Bronchial epithelial cell (primary cell): ENCODE results near the gene PLSCR1. TPM values are rescaled to one million over a fixed set of nuclear protein-coding genes. Genes with fewer than 3 reads are reported as not detected.

ENCODE experiments used
- DNase-seq: peaks from one replicate; pipeline ENCODE4 v3.0.0-alpha.2; 2010; ENCODE audit warnings: low read depth
- FAIRE-seq: peaks from 2 replicates; lab custom pipeline; 2011; peaks lifted over from hg19 to GRCh38; lab: Jason Lieb, UNC
- H3K27me3 ChIP-seq: 2 replicates; pipeline ENCODE4 v1.5.1; 2011; ENCODE audit warnings: low read length; ENCODE audit not compliant: control insufficient read depth, insufficient read depth
- H3K36me3 ChIP-seq: 2 replicates; pipeline ENCODE4 v1.5.1; 2011; ENCODE audit warnings: low read length; ENCODE audit not compliant: control insufficient read depth, insufficient read depth
- H3K4me3 ChIP-seq: 2 replicates; pipeline ENCODE4 v1.5.1; 2011; ENCODE audit warnings: mild to moderate bottlenecking, low read depth, low read length, control low read depth
- total RNA-seq: library from RNA; depleted of rRNA; stranded (reverse); fragments of >200 nt; gene quantifications from 2 replicates; pipeline ENCODE4 v1.2.1, GENCODE V29; 2014
- TF ChIP-seq, protein P1 (sequence below): IDR thresholded peaks from 2 replicates; pipeline ENCODE4 v1.5.1; 2011; ENCODE audit warnings: mild to moderate bottlenecking, moderate library complexity, low read length, control low read depth, inconsistent platforms; ENCODE audit not compliant: insufficient read depth, severe bottlenecking

Gene PLSCR1
- total RNA-seq, 1 donor from 2014 or later: 32.1 TPM

DNA sequence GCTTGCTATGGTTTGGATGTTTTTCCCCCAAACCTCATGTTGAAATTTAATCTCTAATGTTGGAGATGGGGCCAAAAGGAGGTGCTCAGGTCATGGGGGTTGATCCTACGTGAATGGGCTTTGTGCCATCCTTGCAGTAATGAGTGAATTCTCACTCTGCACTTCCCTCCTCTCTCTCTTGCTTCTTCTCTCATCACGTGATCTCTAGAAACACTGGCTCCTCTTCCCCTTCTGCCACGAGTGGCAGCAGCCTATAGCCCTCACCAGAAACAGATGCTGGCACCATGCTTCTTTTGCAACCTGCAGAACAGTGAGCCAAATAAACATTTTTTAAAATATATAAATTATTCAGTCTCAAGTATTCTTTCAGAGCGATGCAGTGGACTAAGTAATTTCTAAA lies 13.3 kb upstream of the PLSCR1 start:
- Histone ChIP-seq H3K36me3 (no peaks in the 10 kb centered on the region), H3K27me3 (no peaks in the 10 kb centered on the region), H3K4me3 (no peak overlapping the region)
- FAIRE-seq: no peak
- DNase-seq: no peak
- TF ChIP-seq, protein P1, sequence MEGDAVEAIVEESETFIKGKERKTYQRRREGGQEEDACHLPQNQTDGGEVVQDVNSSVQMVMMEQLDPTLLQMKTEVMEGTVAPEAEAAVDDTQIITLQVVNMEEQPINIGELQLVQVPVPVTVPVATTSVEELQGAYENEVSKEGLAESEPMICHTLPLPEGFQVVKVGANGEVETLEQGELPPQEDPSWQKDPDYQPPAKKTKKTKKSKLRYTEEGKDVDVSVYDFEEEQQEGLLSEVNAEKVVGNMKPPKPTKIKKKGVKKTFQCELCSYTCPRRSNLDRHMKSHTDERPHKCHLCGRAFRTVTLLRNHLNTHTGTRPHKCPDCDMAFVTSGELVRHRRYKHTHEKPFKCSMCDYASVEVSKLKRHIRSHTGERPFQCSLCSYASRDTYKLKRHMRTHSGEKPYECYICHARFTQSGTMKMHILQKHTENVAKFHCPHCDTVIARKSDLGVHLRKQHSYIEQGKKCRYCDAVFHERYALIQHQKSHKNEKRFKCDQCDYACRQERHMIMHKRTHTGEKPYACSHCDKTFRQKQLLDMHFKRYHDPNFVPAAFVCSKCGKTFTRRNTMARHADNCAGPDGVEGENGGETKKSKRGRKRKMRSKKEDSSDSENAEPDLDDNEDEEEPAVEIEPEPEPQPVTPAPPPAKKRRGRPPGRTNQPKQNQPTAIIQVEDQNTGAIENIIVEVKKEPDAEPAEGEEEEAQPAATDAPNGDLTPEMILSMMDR: no peak

DNA sequence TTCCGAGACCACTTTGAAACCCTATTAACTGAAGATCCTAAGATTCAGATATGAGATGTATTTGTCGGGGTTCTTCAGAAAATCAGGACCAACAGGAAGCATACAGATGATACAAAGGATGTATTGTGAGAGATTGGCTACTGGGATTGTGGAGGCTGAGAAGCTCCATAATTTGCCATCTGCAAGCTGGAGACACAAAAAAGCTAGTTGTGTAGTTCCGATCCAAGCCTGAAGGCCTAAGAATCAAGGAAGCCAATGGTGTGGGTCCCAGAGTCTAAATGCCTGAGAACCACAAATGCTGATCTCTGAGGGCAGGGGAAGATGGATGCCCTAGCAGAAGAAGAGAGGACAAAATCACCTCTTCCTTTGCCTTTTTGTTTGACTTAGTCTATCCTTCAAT lies 10.9 kb upstream of the PLSCR1 start:
- Histone ChIP-seq H3K36me3 (no peaks in the 10 kb centered on the region), H3K27me3 (no peaks in the 10 kb centered on the region), H3K4me3 (no peak overlapping the region)
- no peak for DNase-seq
- TF ChIP-seq, protein P1: no peak
- no peak for FAIRE-seq

DNA sequence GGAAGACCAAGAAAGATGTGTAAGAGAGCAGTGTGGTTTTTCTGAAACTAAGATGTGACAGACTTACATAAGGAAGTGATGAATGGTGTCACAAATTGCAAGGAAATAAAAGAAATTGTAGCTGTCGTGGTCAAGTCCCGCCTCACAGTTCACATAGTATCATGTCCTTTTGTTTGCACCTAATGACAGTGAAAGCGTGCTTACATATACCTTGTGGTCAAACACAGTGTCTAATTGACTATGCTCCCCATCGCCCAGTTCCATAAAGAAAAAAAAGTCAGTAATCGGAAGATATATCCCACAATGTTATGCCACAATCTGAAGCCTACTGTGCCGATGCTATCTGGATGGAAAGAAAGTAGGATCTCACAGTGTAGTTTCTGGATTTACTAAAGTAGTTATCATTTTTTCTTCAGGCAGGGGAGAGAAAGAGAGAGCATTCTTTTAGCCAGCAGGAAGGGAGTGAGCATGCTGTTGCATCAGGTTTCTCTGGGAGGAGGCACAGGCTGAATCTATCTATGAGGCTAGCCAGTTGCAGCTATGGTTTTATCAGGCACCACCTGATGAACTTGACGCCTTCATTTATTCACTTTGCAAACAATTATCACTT lies 9.8 kb upstream of the PLSCR1 start:
- Histone ChIP-seq H3K36me3 (no peaks in the 10 kb centered on the region), H3K27me3 (no peaks in the 10 kb centered on the region), H3K4me3 (no peak overlapping the region)
- FAIRE-seq (peak; percentile 60), DNase-seq (no peak)
- TF ChIP-seq, protein P1: no peak

DNA sequence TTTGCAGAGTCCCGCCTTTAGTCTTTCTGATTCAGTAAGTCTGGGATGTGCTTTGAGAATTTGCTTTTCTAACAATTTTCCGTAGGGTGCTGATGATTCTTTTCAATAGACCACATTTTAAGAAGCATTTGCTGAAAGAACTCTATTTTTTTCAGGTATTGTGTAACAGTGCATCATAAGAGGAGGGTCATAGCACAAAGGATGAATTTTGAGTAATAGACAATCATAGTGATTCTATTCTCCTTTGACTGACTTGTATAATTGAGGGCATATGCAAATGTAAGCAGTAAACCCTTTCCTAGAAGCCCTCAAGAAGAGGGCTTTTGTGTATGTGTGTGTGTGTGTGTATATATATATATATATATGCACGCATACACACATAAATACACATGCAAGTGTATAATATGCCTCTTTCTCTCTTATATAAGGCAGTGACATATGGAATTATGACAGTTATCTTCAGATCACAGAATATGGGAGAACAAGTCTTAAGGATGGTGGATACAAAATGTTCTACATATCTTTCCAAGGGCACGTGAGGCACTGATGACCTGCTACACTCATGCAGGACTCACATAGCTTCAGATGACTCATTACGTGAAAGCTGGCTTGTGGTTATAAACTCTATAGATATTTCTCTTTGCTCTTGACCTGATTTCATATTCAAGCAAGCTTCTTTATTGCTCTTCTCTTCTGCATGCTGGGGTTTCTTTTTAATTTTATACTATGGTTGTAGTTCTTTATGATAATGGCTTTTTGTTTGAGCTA lies 6.5 kb upstream of the PLSCR1 start:
- H3K4me3 ChIP-seq: no peak overlapping the region
- H3K36me3 ChIP-seq: no peaks in the 10 kb centered on the region
- H3K27me3 ChIP-seq: no peaks in the 10 kb centered on the region
- TF ChIP-seq, protein P1: no peak
- FAIRE-seq: no peak
- DNase-seq: peak; percentile 85

DNA sequence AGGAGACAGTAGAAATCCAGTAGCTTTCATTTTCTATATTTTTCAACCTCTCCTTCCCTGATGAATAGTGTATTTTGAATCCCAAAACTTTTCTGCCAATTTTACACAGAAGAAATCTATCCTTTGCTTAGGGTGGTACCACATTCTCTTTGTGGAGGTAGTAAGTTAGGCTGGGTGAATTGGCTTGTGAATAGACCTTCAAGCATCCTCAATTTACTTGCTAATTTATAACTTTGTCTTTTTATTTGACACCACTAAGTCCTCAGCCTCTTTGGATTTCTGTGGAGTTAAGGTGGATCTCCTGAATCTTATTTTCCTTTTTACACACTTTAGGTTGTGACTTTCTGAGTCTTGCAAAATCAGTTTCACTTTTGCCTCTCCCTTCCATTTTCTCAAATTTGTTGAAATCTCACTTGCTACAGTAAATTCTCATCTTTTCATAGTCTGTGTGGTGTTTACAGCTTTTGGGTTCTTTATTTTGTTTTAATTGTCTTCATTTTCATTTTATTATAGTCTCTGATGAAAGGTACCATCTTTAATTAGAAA lies 5.7 kb upstream of the PLSCR1 start:
- no peaks in the 10 kb centered on the region for H3K36me3 ChIP-seq
- no peaks in the 10 kb centered on the region for H3K27me3 ChIP-seq
- FAIRE-seq: no peak
- no peak overlapping the region for H3K4me3 ChIP-seq
- DNase-seq: no peak
- TF ChIP-seq, protein P1: no peak
